Vagina (tissue), 2 donors: Measurements from ENCODE around the gene COL5A1. TPM values are rescaled to one million over a fixed set of nuclear protein-coding genes. Genes with fewer than 3 reads are reported as not detected.

ENCODE experiments used
- DNase-seq, 2 donors: peaks; one replicate each; pipeline ENCODE4 v3.0.0-alpha.2; 2017; ENCODE audit errors: extremely low spot score in 2 of 2
- H3K27ac ChIP-seq: fragments of 200-600 bp; sonication (generic); one replicate; pipeline ENCODE4 v1.5.1; 2019
- H3K27me3 ChIP-seq: fragments of 200-600 bp; sonication (generic); one replicate; pipeline ENCODE4 v1.5.1; 2019
- H3K36me3 ChIP-seq, 2 donors: fragments of 200-600 bp; sonication (generic); one replicate each; pipeline ENCODE4 v1.5.1; 2017 to 2019
- H3K4me1 ChIP-seq: fragments of 200-600 bp; sonication (generic); one replicate; pipeline ENCODE4 v1.5.1; 2019
- H3K4me3 ChIP-seq, 2 donors: fragments of 200-600 bp; sonication (generic); 1 replicate in 1 of 2; 2 replicates in 1 of 2; pipeline ENCODE4 v1.5.1; 2016 to 2019
- H3K9me3 ChIP-seq: fragments of 200-600 bp; sonication (generic); one replicate; pipeline ENCODE4 v1.5.1; 2019
- POLR2A ChIP-seq, 2 donors: fragments of 450-650 bp; IDR thresholded peaks; one replicate each; pipeline ENCODE4 v1.6.1; 2017; ENCODE audit warnings: antibody characterized with exemption in 2 of 2, mild to moderate bottlenecking in 2 of 2, moderate library complexity in 2 of 2
- POLR2AphosphoS5 ChIP-seq, 2 donors: sonication (generic); formaldehyde crosslinking; IDR thresholded peaks; one replicate each; pipeline ENCODE4 v1.9.0; 2017; ENCODE audit warnings: antibody characterized with exemption in 2 of 2, mild to moderate bottlenecking in 2 of 2, low read depth in 1 of 2; ENCODE audit not compliant: insufficient read depth in 1 of 2
- intact Hi-C: fragments of 100-400 bp; cut with DNase I; formaldehyde crosslinking; loops from one replicate; pipeline ENCODE4 v1.15.1; 2023
- total RNA-seq: library from RNA; depleted of rRNA; stranded (reverse); fragments of >200 nt; gene quantifications from one replicate; pipeline ENCODE4 v1.2.3, GENCODE V29; 2016
- TF ChIP-seq, protein P1 (sequence below), 3 experiments: fragments of 450-650 bp in 2 of 3; fragments of 200-600 bp in 1 of 3; sonication (generic) in 1 of 3; IDR thresholded peaks; one replicate each; pipeline ENCODE4 v1.5.1; 2017 to 2019; ENCODE audit warnings: antibody characterized with exemption in 3 of 3, mild to moderate bottlenecking in 2 of 3, moderate library complexity in 2 of 3

The COL5A1 gene
- total RNA-seq, 1 donor from 2014 or later, result 36.6 TPM

DNA sequence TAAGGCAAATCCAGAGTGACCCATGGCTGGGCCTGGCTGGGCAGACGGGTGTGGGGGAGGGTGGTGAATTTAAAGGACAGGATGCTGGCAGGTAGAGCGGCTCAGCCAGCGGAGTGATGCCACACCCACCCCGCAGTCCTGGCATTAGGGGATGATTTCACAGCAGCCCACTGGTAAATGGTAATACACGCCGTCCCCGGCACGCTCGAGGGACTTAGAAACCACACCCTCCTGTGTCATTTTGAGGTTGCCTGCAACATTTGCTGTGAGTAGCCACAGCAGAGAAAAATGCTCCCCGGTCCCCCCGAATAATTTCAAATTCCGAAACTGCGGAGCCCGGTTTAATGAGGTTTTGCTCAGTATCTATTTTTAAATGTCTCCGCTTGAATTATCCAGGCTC, 167.7 kb downstream of the COL5A1 start:
- H3K27ac ChIP-seq, result peak overlapping the region; percentile 77
- H3K4me1 ChIP-seq, result peaks cover 63% of the 10 kb centered on the region
- intact Hi-C loops, result no loop called here
- TF ChIP-seq, protein P1, sequence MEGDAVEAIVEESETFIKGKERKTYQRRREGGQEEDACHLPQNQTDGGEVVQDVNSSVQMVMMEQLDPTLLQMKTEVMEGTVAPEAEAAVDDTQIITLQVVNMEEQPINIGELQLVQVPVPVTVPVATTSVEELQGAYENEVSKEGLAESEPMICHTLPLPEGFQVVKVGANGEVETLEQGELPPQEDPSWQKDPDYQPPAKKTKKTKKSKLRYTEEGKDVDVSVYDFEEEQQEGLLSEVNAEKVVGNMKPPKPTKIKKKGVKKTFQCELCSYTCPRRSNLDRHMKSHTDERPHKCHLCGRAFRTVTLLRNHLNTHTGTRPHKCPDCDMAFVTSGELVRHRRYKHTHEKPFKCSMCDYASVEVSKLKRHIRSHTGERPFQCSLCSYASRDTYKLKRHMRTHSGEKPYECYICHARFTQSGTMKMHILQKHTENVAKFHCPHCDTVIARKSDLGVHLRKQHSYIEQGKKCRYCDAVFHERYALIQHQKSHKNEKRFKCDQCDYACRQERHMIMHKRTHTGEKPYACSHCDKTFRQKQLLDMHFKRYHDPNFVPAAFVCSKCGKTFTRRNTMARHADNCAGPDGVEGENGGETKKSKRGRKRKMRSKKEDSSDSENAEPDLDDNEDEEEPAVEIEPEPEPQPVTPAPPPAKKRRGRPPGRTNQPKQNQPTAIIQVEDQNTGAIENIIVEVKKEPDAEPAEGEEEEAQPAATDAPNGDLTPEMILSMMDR (IDR thresholded peaks at IDR 0.05), result no peak
- no peak for TF ChIP-seq POLR2AphosphoS5 (IDR thresholded peaks at IDR 0.05; ENCODE audit: insufficient read depth in 1 of 2, low read depth in 1 of 2)
- no peak for TF ChIP-seq POLR2A (IDR thresholded peaks at IDR 0.05)
- H3K9me3 ChIP-seq, result no peaks in the 10 kb centered on the region
- DNase-seq, result no peak
- no peak overlapping the region for H3K4me3 ChIP-seq
- H3K27me3 ChIP-seq, result no peaks in the 10 kb centered on the region
- H3K36me3 ChIP-seq, result peaks cover 0 to 8% of the 10 kb centered on the region in 2 donors

DNA sequence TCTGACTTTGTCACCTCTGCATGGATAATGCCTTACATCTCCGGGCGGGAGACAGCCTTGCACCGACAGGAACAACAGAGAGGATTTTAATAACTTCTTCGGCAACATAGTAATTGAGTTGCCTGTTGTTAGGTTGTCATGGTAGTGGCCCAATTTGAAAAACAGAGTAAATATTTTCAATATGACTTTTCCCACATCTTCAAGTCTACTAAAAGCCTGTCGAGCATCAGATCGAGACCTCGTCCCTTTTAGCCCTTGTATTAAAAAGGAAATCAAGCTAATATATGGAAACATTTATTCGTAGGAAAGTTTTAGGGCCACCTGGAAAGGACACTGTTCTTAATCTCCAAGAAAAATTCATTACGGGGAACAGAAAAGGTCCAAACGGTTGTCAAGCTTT, 168.2 kb downstream of the COL5A1 start:
- H3K36me3 ChIP-seq, result peaks cover 0 to 4% of the 10 kb centered on the region in 2 donors
- H3K9me3 ChIP-seq, result no peaks in the 10 kb centered on the region
- no peak for DNase-seq
- intact Hi-C loops, result no loop called here
- H3K4me3 ChIP-seq, result no peak overlapping the region
- H3K27me3 ChIP-seq, result no peaks in the 10 kb centered on the region
- H3K4me1 ChIP-seq, result peaks cover 63% of the 10 kb centered on the region
- no peak for TF ChIP-seq POLR2AphosphoS5 (IDR thresholded peaks at IDR 0.05; ENCODE audit: insufficient read depth in 1 of 2, low read depth in 1 of 2)
- TF ChIP-seq, protein P1 (IDR thresholded peaks at IDR 0.05), result no peak
- TF ChIP-seq POLR2A (IDR thresholded peaks at IDR 0.05), result no peak
- H3K27ac ChIP-seq, result peak overlapping the region; percentile 77

DNA sequence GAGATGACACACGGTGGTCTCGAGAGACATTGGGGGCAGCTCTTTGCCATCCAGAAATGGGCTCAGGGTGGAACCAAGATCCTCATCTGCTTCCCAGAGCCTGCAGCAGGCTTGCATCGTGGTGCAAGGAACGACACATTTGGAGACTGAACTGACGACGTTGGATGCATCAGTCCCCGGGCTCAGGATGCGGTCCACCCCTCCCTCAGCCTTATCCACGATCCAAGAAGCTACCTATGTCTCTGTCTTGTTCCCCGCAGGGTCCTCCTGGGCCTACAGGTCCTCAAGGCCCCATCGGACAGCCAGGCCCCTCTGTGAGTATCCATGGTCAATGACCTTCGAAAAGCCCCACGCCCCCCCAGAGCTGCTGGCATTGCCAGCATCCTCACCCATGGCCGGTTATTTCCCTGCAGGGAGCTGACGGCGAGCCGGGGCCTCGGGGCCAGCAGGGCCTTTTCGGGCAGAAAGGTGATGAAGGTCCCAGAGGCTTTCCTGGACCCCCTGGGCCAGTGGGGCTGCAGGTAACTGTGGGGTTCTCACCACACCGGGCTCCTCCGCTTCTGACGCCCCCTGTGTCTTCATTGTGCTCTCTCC, 169.6 kb downstream of the COL5A1 start:
- Histone ChIP-seq H3K4me1 (peaks cover 56% of the 10 kb centered on the region), H3K4me3 (no peak overlapping the region), H3K27me3 (no peaks in the 10 kb centered on the region), H3K36me3 (peaks cover 0 to 11% of the 10 kb centered on the region in 2 donors), H3K9me3 (no peaks in the 10 kb centered on the region), H3K27ac (peak overlapping the region; percentile 77)
- no peak for DNase-seq
- intact Hi-C loops, result no loop called here
- TF ChIP-seq, protein P1 (IDR thresholded peaks at IDR 0.05), result no peak
- TF ChIP-seq POLR2A (IDR thresholded peaks at IDR 0.05) (no peak), POLR2AphosphoS5 (IDR thresholded peaks at IDR 0.05; ENCODE audit: insufficient read depth in 1 of 2, low read depth in 1 of 2) (no peak)

DNA sequence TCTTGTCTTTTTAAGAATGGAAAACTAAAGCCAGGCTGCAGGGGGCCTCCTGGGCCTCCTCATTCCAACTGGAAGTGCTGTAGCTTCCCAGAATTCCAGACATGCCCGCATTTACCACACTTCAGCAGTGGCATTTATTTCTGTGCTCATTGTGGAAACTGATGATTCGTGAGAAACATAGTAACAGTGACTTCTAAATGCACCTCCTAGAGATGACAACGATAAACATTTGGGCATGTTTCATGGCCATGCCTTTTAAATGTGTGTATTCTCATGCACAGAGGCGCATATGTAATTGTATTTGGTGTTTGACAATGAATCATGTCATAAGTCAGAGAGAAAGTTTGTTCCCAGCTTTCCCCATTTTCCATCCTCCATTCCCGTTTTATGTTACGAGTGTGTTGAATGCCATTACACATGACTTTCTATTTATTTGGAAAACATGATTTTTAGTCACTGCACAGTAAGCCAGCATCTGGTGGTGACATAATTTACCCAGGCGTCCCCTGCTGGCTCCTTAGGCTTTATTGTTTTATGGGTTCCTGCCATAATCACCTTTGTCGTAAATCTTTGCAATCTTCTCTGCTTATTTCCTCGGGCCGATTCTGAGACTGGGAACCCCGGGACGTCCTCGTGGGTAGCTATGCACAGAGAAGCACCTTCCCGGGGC, 170.2 kb downstream of the COL5A1 start:
- Histone ChIP-seq H3K4me3 (no peak overlapping the region), H3K36me3 (peaks cover 0 to 17% of the 10 kb centered on the region in 2 donors), H3K27ac (peak overlapping the region; percentile 77), H3K9me3 (no peaks in the 10 kb centered on the region), H3K27me3 (no peaks in the 10 kb centered on the region), H3K4me1 (peaks cover 52% of the 10 kb centered on the region)
- no peak for DNase-seq
- intact Hi-C loops, result no loop called here
- TF ChIP-seq POLR2A (IDR thresholded peaks at IDR 0.05) (no peak), POLR2AphosphoS5 (IDR thresholded peaks at IDR 0.05; ENCODE audit: insufficient read depth in 1 of 2, low read depth in 1 of 2) (no peak)
- TF ChIP-seq, protein P1 (IDR thresholded peaks at IDR 0.05), result no peak

DNA sequence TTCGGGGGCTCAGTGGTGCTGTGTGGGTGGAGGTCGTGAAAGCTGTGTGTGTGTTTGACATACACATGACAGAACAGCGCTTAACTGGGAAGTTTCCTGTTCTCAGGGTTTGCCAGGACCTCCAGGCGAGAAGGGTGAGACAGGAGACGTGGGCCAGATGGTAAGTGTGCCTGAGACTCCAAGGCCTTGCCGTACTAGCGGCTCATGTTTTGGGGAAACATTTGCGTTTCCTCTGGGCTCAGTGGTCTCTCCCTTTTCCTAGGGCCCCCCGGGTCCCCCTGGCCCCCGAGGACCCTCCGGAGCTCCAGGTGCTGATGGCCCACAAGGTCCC, 170.7 kb downstream of the COL5A1 start:
- H3K4me1 ChIP-seq, result peaks cover 49% of the 10 kb centered on the region
- TF ChIP-seq POLR2AphosphoS5 (IDR thresholded peaks at IDR 0.05; ENCODE audit: insufficient read depth in 1 of 2, low read depth in 1 of 2), result peak in 1 of 2 donors; percentile 13
- TF ChIP-seq POLR2A (IDR thresholded peaks at IDR 0.05), result no peak
- no peak overlapping the region for H3K4me3 ChIP-seq
- intact Hi-C loops, result no loop called here
- peaks cover 0 to 22% of the 10 kb centered on the region in 2 donors for H3K36me3 ChIP-seq
- no peak for DNase-seq
- H3K27me3 ChIP-seq, result no peaks in the 10 kb centered on the region
- no peaks in the 10 kb centered on the region for H3K9me3 ChIP-seq
- H3K27ac ChIP-seq, result peak overlapping the region; percentile 73
